Fibroblast of lung (primary cell): ENCODE results near the gene MEGF6. TPM values are rescaled to one million over a fixed set of nuclear protein-coding genes. Genes with fewer than 3 reads are reported as not detected.

ENCODE experiments used
- DNase-seq, 2 donors: peaks; one replicate each; pipeline versions ENCODE4 v3.0.0 to v3.0.0-alpha.2; 2010; ENCODE audit warnings: low read depth in 2 of 2
- H2AFZ ChIP-seq: 2 replicates; pipeline ENCODE4 v1.5.1; 2012; ENCODE audit warnings: low read length, control low read depth, inconsistent platforms
- H3K27ac ChIP-seq: 2 replicates; pipeline ENCODE4 v1.5.1; 2011; ENCODE audit warnings: low read length, control low read depth; ENCODE audit not compliant: insufficient read depth
- H3K27me3 ChIP-seq: 2 replicates; pipeline ENCODE4 v1.5.1; 2011; ENCODE audit warnings: mild to moderate bottlenecking, low read length; ENCODE audit not compliant: control insufficient read depth, insufficient read depth
- H3K36me3 ChIP-seq: 2 replicates; pipeline ENCODE4 v1.5.1; 2011; ENCODE audit warnings: low read length; ENCODE audit not compliant: control insufficient read depth, insufficient read depth
- H3K4me1 ChIP-seq: 2 replicates; pipeline ENCODE4 v1.5.1; 2011; ENCODE audit warnings: low read length; ENCODE audit not compliant: control insufficient read depth, insufficient read depth; ENCODE audit errors: extremely low read depth
- H3K4me2 ChIP-seq: 2 replicates; pipeline ENCODE4 v1.5.1; 2011; ENCODE audit warnings: low read length, control low read depth; ENCODE audit not compliant: insufficient read depth; ENCODE audit errors: extremely low read depth
- H3K4me3 ChIP-seq, 4 experiments: fragments of 200-600 bp in 1 of 4; sonication (generic) in 1 of 4; replicated peaks in 1 of 4; 2 replicates each; pipeline ENCODE4 v1.5.1; 2011 to 2016; ENCODE audit warnings: low read length in 4 of 4, low read depth in 3 of 4, mild to moderate bottlenecking in 3 of 4, control low read depth in 2 of 4, inconsistent platforms in 1 of 4, mixed read lengths in 1 of 4; ENCODE audit not compliant: insufficient read depth in 1 of 4; ENCODE audit errors: control extremely low read depth in 1 of 4
- H3K79me2 ChIP-seq: 2 replicates; pipeline ENCODE4 v1.5.1; 2012; ENCODE audit warnings: mild to moderate bottlenecking, low read length, inconsistent platforms; ENCODE audit not compliant: control insufficient read depth, insufficient read depth
- H3K9ac ChIP-seq: 2 replicates; pipeline ENCODE4 v1.5.1; 2011; ENCODE audit warnings: mild to moderate bottlenecking, low read length, control low read depth; ENCODE audit not compliant: insufficient read depth
- H3K9me3 ChIP-seq: 2 replicates; pipeline ENCODE4 v1.5.1; 2012; ENCODE audit warnings: low read depth, low read length; ENCODE audit not compliant: control insufficient read depth, insufficient read depth
- H4K20me1 ChIP-seq: 2 replicates; pipeline ENCODE4 v1.5.1; 2011; ENCODE audit warnings: low read length; ENCODE audit not compliant: control insufficient read depth, insufficient read depth; ENCODE audit errors: extremely low read depth
- EZH2 ChIP-seq: IDR thresholded peaks from 2 replicates; pipeline ENCODE4 v1.5.1; 2012; ENCODE audit warnings: low read length, control low read depth, mild to moderate bottlenecking; ENCODE audit errors: missing control alignments
- polyA plus RNA-seq, 2 donors: library from polyadenylated mRNA; depleted of rRNA in 1 of 2; stranded (reverse) in 1 of 2; unstranded in 1 of 2; fragments of >200 nt; gene quantifications; 2 replicates each; pipeline ENCODE4 v1.2.1, GENCODE V29; 2011 to 2012; ENCODE audit warnings: missing spikeins in 1 of 2
- total RNA-seq: library from RNA; depleted of rRNA; stranded (reverse); fragments of >200 nt; gene quantifications from 2 replicates; pipeline ENCODE4 v1.2.1, GENCODE V29; 2014
- TF ChIP-seq, protein P1 (sequence below), 2 donors: IDR thresholded peaks in 1 of 2; conservative IDR thresholded peaks in 1 of 2; 1 replicate in 1 of 2; 2 replicates in 1 of 2; pipeline ENCODE4 v1.5.1; 2011 to 2012; ENCODE audit warnings: low read length in 2 of 2, control low read depth in 1 of 2, inconsistent platforms in 1 of 2, low read depth in 1 of 2, mild to moderate bottlenecking in 1 of 2

MEGF6 gene
- total and polyA plus RNA-seq, 2 donors (not counting 1 experiment from before 2014, with no cell fraction given) = 1.6 to 11.6 TPM

DNA sequence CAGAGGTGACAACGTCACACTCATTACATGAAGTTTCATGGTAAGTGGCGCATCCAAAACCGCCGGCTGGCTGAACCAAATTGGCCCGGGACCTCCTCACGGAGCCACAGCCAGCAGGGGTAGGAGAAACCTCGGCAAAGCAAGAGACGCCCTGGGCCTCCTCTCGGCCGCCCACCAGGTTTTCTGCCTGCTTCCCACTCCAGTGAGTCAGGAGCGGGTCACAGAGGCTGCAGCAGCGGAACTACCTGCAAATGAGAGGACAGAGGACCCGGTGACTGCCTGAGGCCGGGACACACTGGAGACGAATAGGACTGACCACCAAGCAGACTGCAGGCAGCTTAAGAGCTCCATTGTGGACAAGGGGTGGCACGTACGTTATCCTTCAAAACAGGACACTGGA lies 55.0 kb downstream of the MEGF6 start:
- Histone ChIP-seq H3K4me3 (no peak overlapping the region), H3K27ac (no peak overlapping the region), H3K36me3 (no peaks in the 10 kb centered on the region), H2AFZ (no peak overlapping the region), H3K79me2 (no peaks in the 10 kb centered on the region), H3K9me3 (no peaks in the 10 kb centered on the region), H3K4me2 (no peak overlapping the region), H3K4me1 (no peaks in the 10 kb centered on the region), H4K20me1 (no peaks in the 10 kb centered on the region), H3K9ac (no peak overlapping the region), H3K27me3 (no peaks in the 10 kb centered on the region)
- no peak for TF ChIP-seq EZH2
- TF ChIP-seq, protein P1, sequence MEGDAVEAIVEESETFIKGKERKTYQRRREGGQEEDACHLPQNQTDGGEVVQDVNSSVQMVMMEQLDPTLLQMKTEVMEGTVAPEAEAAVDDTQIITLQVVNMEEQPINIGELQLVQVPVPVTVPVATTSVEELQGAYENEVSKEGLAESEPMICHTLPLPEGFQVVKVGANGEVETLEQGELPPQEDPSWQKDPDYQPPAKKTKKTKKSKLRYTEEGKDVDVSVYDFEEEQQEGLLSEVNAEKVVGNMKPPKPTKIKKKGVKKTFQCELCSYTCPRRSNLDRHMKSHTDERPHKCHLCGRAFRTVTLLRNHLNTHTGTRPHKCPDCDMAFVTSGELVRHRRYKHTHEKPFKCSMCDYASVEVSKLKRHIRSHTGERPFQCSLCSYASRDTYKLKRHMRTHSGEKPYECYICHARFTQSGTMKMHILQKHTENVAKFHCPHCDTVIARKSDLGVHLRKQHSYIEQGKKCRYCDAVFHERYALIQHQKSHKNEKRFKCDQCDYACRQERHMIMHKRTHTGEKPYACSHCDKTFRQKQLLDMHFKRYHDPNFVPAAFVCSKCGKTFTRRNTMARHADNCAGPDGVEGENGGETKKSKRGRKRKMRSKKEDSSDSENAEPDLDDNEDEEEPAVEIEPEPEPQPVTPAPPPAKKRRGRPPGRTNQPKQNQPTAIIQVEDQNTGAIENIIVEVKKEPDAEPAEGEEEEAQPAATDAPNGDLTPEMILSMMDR (conservative IDR thresholded peaks at IDR 0.05 in 1 of 2, IDR thresholded peaks at IDR 0.05 in 1 of 2; ENCODE audit: low read depth in 1 of 2, low read length in 2 of 2) = no peak
- no peak for DNase-seq

DNA sequence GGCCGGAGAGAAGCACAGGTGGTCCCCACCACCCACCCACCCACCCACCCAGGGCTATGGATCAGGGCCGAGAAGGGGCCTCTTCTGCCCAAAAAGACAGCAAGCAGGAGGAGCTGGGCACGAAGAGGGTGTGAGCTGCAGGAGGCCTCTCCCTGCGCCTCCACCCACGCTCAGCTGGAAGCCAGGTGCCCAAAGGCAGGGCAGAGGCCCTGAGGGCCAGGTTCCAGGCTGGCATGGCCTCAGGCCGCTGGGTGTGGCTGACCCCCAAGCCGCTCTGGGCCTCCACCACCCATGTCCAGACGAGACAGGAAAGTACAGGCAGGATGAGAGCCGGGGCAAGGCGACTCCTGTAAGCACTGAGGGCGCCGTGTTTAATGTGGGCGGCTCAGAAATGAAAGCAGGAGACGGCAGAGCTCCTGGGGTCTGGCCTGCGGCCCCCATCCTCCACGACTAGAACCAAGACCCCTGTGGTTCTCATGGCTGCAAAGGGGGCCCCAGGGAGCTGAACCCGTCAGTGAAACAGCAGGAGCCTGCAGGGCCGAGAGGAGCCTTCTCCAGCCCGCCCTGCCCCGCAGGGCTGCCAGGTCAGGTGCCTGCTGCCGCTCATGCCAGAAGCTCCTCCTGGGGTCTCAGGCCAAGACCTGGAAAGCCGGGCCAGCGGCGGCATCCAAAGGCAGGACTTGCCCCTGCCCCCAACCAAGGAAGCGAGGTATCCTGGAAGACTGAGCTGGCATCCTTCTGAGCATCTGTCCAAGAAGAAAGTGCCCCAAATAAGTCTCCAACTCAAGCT lies 56.0 kb downstream of the MEGF6 start:
- Histone ChIP-seq H3K4me3 (no peak overlapping the region), H3K4me2 (no peak overlapping the region), H3K79me2 (no peaks in the 10 kb centered on the region), H3K27me3 (no peaks in the 10 kb centered on the region), H3K9ac (no peak overlapping the region), H4K20me1 (no peaks in the 10 kb centered on the region), H3K36me3 (no peaks in the 10 kb centered on the region), H3K27ac (no peak overlapping the region), H3K4me1 (no peaks in the 10 kb centered on the region), H2AFZ (no peak overlapping the region), H3K9me3 (no peaks in the 10 kb centered on the region)
- DNase-seq = no peak
- TF ChIP-seq EZH2 = no peak
- TF ChIP-seq, protein P1 (conservative IDR thresholded peaks at IDR 0.05 in 1 of 2, IDR thresholded peaks at IDR 0.05 in 1 of 2; ENCODE audit: low read depth in 1 of 2, low read length in 2 of 2) = no peak

DNA sequence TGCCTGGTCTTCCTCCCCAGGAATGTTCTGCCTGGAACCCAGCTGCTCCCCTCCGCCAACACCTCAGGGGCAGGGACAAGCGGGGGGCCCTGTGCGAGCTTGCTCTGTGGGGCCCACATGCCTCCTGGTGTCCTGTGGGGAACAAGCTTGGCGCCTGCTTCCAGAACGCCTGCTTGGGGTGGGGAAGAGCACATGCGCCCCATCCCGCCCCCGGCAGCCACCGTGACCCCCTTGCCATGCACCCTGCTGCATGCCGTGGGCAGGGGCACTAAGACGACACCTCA lies 57.4 kb downstream of the MEGF6 start:
- no peaks in the 10 kb centered on the region for H3K27me3 ChIP-seq

More for the DNA sequence above, 57.4 kb downstream of the MEGF6 start:
- H3K9ac ChIP-seq = no peak overlapping the region
- no peaks in the 10 kb centered on the region for H3K4me1 ChIP-seq
- H3K36me3 ChIP-seq = no peaks in the 10 kb centered on the region
- no peak for DNase-seq
- no peaks in the 10 kb centered on the region for H4K20me1 ChIP-seq
- H3K79me2 ChIP-seq = no peaks in the 10 kb centered on the region
- TF ChIP-seq EZH2 = no peak
- TF ChIP-seq, protein P1 (conservative IDR thresholded peaks at IDR 0.05 in 1 of 2, IDR thresholded peaks at IDR 0.05 in 1 of 2; ENCODE audit: low read depth in 1 of 2, low read length in 2 of 2) = no peak
- H3K4me2 ChIP-seq = no peak overlapping the region
- no peak overlapping the region for H3K27ac ChIP-seq
- no peaks in the 10 kb centered on the region for H3K9me3 ChIP-seq
- no peak overlapping the region for H2AFZ ChIP-seq
- no peak overlapping the region for H3K4me3 ChIP-seq
